NT2/D1 (cell line): ENCODE data around the gene RNF44.

Experiments
- YY1 ChIP-seq: IDR thresholded peaks from 2 replicates; pipeline ENCODE4 v1.6.1; 2011; ENCODE audit not compliant: insufficient read length, insufficient read depth
- ZNF274 ChIP-seq: IDR thresholded peaks from 2 replicates; pipeline ENCODE4 v1.6.1; 2011; ENCODE audit warnings: mild to moderate bottlenecking, low read depth, low read length

DNA sequence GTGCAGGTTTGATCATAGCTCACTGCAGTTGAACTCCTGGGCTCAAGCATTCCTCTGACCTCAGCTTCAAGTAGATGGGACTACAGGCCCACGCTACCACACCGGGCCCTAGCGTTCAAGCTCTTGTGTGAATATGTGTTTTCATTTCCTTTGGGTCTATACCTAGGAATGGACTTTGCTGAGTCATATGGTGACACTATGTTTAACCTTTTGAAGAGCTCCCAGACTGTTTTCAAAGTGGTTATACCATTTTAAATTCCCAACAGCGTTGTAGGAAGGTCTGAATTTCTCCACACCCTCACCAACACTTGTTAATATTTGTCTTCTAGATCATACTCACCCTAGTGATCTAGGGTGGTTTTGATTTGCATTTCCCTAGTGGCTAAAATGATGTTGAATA, 55.5 kb downstream of the RNF44 start:
- TF ChIP-seq ZNF274 (no peak), YY1 (no peak)
